NCI-H82 treated with DMSO at 0.1 percent for 48 hours (cell line): ENCODE measurements around the gene GDPD3.
"Not testable (repeated sequence)": the region's sequence is repeated elsewhere in the genome, so short reads cannot be mapped to it uniquely, and the experiment has no call there.

ENCODE experiments used
- DNase-seq: peaks from one replicate; lab custom pipeline; 2025; ENCODE audit not compliant: unreplicated experiment; lab: John Stamatoyannopoulos, UW

GDPD3 gene

DNA sequence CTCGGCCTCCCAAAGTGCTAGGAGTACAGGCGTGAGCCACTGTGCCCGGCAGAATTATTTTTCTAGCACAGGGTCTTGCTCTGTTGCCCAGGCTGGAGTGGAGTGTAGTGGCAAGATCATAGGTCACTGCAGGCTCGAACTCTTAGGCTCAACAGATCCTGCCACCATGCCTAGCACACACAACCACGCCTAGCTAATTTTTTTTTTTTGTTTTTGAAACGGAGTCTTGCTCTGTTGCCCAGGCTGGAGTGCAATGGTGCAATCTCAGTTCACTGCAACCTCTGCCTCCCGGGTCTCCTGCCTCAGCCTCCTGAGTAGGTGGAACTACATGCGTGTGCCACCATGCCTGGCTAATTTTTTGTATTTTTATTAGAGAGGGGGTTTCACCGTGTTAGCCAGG, 12.4 kb upstream of the GDPD3 start:
- not testable (repeated sequence) for DNase-seq

- no peak for DNase-seq
Measured at GRCh38 chr16:30124985-30125379, 11.6 kb upstream of the GDPD3 start.

DNA sequence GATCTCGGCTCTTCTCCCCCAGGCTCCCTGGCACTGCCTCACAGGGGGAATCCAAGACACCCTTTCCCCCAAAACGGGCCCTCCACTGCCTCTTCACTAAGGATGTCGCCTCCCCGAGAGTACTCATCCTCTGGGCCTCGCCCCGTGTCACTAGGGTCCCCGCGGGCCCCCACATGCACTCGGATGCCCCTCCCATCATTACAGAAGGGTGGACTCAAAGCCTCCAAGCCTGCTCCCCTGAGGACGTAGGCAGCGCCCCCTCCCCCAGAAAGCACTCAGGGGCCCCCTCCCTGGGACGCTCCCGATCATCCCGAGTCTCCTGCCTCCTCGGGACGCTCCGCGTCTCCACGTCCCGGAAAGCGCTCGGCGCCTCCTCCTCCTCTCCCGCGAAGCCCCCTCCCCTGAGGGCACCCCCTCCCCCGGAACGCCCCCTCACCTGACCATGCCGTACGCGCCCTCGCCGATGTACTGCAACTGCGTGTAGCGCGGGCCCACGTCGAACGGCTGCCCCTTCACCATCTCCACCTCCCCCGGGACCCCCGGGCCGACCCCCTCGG, 9.3 kb upstream of the GDPD3 start:
- DNase-seq: no peak

DNA sequence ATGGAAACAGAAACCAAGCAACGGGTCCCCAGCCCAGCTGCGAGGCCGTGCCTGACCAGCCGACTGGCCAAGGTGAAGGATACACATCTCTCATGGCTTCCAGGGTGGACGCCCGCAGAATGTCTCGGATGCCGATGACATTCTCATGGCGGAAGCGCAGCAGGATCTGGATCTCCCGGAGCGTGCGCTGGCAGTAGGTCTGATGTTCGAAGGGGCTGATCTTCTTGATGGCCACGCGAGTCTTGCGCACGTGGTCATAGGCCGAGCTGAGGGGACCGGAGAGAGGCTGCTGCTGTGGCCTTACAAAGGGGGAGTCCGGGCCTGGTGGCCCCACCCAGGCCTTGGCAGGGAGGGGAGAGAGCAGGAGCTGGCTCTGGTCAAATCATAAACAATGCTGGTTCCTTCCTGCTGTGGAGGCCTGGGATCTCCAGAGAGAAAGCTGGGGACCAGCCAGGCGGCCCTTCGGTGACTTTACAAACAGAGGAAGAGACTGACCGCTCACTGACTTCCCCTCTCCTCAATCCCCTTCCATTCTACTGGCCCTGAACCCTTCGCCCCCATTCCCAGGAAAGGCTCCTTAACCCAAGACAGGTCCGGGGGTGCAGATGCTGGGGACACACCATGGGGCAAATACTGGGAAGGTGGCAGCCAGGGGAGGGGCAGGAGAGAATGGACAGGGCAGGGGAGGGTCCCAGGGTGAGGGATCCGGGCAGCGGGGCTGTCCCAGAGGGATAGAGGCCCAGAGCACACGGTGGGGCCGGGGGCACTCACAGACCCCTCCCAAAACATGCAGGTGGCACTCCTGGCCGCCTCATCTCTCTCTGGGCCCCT, 8.6 kb upstream of the GDPD3 start:
- no peak for DNase-seq

DNA sequence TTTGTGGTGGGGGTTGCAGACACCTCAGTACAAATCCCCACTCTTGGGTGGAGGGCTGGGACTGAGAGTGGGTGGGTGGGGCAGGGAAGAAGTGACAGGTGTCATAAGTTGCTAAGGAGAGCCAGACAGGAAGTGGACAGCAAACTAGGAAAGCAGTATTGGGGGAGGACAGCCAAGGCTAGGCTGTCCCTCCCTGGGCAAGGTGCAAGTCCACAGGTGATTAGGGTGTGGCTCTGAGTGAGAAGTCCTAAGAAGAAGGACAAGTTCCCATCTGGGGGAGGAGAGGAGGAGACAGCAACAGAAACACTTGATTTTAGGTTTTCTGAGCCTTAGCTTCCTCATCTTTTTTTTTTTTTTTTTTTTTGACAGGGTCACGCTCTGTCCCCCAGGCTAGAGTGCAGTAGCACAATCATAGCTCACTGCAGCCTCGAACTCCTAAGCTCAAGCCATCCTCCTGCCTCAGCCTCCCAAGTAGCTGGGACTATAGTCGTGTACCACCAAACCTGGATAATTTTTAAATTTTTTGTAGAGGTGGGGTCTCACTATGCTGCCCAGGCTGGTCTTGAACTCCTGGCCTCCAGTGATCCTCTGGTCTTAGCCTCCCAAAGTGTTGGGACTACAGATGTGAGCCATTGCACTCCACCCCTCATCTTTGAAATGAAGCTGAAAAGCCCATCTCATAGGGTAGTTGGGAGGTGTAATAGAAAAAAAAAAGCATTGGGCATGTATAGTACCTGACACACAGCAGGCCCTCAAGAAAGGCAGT, 7.2 kb upstream of the GDPD3 start:
- DNase-seq: no peak

DNA sequence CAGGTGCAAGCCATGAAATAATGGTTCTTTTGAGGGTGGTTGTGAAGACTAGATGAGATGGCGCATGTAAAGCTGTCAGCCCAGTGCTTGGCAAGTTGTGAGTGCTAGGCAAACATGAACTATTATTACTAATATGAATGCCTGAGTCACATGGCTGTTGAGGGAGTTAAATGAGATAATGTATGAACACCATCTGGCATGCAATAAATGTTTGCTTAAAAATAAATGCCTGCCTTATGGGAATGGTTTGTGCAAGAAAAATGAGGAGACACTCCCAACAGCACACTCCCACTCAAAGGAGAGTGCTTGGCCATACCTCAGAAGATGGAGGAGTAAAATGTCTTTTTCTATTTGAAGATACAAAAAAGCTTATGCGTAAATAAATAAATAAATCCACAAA, 6.1 kb upstream of the GDPD3 start:
- no peak for DNase-seq

DNA sequence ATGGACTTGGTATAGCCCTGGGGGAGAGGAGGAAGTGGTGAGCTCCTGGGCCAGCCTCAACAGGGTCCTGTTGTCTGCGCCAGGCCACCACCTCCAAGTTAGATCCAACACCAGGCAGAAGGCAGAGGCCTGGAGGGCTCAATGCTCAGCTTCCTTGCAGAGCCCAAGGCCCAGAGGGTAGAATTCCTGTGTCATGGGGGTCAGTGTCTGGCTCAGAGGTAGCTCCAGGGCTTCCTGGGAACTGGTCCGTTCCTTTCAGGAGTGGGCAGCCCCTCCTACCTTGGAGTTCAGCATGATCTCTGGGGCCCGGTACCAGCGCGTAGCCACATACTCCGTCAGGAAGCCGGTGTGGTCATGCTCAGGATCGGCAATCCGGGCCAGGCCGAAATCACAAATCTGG, 4.4 kb upstream of the GDPD3 start:
- DNase-seq: no peak

DNA sequence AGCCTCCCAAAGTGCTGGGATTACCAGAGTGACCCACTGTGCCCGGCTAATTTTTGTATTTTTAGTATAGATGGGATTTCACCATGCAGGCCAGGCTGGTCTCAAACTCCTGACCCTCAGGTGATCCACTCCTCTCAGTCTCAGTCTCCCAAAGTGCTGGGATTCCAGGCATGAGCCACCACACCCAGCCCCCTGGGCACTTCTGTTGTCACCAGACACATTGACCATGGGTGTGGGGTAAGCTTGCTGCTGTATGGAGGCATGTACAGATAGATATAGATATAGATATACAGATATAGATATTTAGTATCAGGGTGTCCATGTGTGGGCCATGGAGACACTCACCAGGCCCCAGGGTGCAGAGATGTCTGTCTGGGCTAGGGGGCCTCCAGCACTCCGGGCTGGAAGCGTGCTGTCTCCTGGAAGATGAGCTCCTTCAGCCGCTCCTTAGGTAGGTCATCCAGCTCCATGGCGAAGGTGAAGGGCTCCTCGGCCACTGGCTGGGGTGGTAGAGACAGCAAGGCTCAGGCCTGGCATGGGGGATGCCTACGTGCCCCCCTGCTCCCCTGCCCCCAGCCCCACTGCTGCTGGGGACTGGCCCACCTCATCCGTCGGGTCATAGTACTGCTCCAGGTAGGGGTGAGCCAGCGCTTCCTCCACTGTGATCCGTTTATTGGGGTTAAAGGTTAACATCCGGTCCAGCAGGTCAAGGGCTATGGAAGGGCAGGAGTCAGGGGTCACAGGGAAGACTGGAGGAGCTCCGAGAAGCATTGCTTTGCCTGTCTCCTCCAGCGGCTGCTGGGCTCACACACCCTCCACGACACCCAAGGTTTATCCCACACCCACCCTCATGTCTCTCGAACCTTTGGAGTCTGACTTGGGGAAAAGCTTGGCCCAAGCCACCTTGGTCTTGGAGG, 3.2 kb upstream of the GDPD3 start:
- no peak for DNase-seq

- DNase-seq: no peak
Measured at GRCh38 chr16:30115238-30115637, 1.9 kb upstream of the GDPD3 start.

DNA sequence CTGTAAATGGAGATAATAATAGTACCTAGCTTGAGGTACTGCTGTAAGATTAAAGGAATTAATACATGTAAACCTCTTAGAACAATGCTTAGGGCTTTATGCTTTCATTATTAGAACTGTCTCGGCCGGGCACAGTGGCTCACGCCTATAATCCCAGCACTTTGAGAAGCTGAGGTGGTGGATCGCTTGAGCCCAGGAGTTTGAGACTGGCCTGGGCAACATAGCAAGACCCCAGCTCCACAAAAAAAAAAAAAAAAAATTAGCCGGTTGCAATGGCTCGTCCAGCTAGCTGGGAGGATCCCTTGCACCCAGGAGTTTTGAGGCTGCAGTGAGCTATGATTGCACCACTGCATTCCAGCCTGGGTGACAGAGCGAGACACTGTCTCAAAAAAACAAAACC, 1.5 kb upstream of the GDPD3 start:
- not testable (repeated sequence) for DNase-seq

GRCh38 chr16:30114411-30114810, 1.1 kb upstream of the GDPD3 start:
- DNase-seq: no peak

DNA sequence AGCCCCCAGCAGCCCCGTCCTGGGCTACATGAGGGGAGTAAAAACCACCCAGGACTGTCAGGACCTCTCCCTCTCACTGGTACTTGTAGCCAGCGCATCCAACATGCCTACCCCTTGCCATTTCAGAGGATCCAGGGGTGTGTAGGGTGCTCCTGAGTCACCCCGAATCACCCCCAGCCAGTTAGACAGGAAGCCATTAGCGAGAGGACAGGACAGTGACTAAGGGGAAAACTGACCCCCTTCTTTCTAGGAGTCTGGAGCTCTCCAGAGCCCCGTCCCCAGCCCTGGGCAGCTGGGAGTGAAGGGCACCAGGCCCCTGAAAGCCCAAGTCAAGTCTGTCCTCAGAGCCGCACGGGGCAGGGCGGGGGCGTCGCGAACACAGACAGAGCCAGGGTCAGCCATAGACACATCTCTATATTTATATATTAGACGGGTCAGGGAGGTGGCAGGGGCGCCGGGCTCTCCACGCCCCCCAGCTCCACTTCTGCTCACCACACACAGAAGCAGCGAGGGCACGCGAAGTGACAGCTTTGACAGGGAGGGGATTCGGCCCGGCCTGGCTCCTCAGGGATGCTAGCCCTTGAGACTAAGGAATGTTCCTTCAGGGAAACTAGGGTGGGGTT, 485 bp upstream of the GDPD3 start:
- no peak for DNase-seq

DNA sequence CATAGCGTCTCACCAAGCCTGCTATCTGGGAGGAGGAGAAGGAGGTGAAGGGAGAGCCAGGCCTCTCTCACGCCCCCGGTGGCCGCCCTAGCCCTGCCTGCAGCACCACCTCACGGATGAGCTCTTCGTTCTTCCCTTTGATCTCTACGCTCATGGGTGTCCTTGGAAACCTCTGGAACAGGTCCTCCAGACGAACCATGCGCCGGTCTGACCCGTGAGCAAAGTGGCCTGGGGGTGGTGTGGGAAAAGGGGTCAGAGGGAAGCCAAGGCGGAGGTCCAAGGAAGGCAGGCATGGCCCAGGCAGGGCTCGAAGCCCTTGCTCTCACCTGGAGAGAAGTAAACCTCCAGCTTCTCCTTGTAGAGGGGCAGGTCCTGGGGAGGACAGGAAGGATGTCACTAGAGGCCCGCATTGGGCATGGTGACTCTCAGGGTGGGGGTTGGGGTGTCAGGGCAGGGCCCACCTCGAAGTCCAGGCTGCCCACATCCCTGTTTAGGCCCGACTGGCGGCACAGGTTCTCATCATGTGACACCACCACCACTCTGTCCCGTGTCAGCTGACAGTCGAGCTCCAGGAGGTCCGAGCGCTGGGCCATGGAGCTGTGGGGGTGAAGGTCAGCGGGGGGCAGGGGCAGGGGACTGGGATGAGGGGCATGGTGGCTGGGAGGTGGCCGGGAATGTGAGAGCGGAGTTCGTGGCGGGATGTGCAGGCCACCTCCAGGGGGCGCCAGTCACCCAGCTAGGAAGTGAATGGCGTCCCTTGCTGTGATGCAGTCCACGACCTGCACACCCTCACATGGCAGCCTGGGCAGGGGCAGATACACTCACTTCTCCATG, 923 bp downstream of the GDPD3 start:
- DNase-seq: no peak

- DNase-seq: no peak
Measured at GRCh38 chr16:30110661-30111060, 2.7 kb downstream of the GDPD3 start.

DNA sequence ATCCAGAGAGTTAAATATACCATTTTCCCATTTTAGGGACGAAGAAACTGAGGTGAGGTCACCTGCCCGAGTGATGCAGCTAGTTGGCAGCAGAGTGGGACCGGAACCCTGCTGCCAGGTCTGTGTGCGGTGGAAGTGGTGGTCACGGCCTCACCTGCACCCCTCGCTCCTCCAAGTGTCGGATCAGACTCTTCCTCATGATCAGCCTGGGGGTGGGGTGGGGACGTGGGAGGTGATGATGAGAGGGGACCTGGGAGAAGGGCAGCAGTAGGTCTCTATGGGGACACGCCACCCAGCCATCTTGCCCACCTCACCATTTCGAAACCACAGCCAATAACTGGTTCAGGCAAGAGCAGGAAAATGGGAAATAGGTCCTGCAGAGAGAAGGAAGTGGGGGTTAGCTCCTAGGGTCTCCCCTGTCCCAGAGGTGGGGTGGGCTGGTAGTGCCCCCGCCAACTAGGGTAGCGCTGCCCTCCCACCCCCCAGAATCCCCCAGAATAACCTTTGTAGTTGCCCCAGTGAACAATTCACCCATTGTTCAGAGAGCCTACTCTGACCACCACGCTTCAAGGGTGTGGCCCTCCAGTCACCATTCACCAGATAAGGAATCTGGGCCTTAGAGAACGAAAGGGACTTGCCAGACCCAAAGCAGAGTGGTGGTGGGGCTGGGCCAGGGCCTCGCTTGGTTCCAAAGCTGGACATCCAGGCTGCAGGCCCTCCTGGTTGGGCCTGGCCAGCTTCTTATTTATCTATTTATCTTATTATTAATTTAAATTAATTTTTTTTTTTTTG, 5.1 kb downstream of the GDPD3 start:
- no peak for DNase-seq

- no peak for DNase-seq
Measured at GRCh38 chr16:30104492-30104891, 8.8 kb downstream of the GDPD3 start.

- DNase-seq: no peak
Measured at GRCh38 chr16:30104090-30104489, 9.2 kb downstream of the GDPD3 start.

DNA sequence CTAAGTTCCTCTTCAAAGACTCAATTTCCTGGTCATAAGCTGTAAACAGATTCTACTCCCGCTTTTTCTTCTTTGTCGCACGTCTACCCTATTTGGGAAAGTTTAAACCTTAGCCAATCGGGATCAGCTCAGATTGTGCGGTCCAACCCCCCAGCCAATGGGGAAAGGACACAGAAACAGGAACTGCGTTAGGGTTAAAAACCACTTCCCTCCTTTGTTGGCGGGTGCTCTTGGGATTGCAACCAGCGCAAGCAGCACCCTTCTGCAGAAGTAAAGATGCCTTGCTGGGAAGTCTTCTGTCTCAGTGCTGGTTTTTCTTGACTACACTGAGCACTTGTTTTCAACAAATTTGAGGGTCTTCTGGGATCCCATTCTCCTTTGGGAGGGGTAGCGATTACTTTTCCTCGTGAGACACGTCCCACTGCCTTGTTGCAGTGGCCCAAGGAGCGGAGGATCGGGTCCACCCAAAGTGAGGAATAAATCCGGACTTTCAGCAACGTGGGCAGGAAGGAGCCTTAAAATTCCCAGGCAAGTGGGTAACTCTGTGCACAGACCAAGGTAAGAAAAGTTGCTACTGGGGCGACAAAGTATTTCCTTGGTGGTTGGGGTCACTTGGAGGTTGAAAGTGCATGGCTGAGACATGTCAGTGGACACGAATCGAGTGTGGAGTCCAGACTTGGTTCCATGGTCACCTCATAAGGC, 16.3 kb downstream of the GDPD3 start:
- no peak for DNase-seq
